HCT116 (cell line): ENCODE data around the gene SLC25A21. TPM values are rescaled to one million over a fixed set of nuclear protein-coding genes. Genes with fewer than 3 reads are reported as not detected.

Source experiments
- ATAC-seq: fragments of 200-7000 bp; cut with Tn5 transposase; 2 replicates; pipeline ENCODE4 v1.9.1; 2020; ENCODE audit warnings: mild to moderate bottlenecking, moderate library complexity
- BruUV-seq: library from RNA; stranded (reverse); fragments of 400-500 nt; replicated peaks from 2 replicates; lab custom pipeline; 2021; lab: Mats Ljungman, UMichigan
- CTCF ChIA-PET: fragments of 300-600 bp; sonication (Branson Sonifier 250); formaldehyde crosslinking; loops from one replicate; lab custom pipeline; 2021; ENCODE audit warnings: antibody characterized with exemption; lab: Charles Lee
- POLR2A ChIA-PET: fragments of 300-600, 350-600 bp; sonication (Branson Sonifier 250); formaldehyde crosslinking; loops from one replicate; lab custom pipeline; 2021; ENCODE audit warnings: antibody characterized with exemption; lab: Charles Lee
- RAD21 ChIA-PET, 2 experiments: fragments of 300-600 bp; sonication (Branson Sonifier 250); formaldehyde crosslinking; loops; one replicate each; lab custom pipeline; 2023; ENCODE audit warnings: low total read pairs in 2 of 2; ENCODE audit not compliant: uncharacterized antibody in 2 of 2, unreplicated experiment in 2 of 2, low non-redundant PET in 1 of 2; lab: Charles Lee
- DNase-seq: peaks from one replicate; pipeline ENCODE4 v3.0.0-alpha.2; 2010; ENCODE audit warnings: low read depth, low spot score
- H2AFZ ChIP-seq: fragments of 200-600 bp; shearing (Covaris generic), sonication (generic); 2 replicates; pipeline ENCODE4 v1.6.1; 2017; ENCODE audit warnings: low read depth, mixed run types, mixed read lengths, antibody characterized with exemption, low read length; ENCODE audit not compliant: poor library complexity, severe bottlenecking
- H3K27ac ChIP-seq: 2 replicates; pipeline ENCODE4 v1.5.1; 2012; ENCODE audit warnings: low read depth, low read length
- H3K27me3 ChIP-seq: fragments of 200-600 bp; sonication (generic); 2 replicates; pipeline ENCODE4 v1.6.1; 2016; ENCODE audit warnings: mixed run types, low read length, mixed read lengths; ENCODE audit not compliant: insufficient read depth
- H3K36me3 ChIP-seq, 2 experiments: fragments of 200-500 bp in 1 of 2; fragments of 200-600 bp in 1 of 2; sonication (Bioruptor generic) in 1 of 2; sonication (generic) in 1 of 2; 2 replicates each; pipeline versions ENCODE4 v1.5.1 to v1.6.1; 2014 to 2016; ENCODE audit warnings: low read length in 2 of 2, inconsistent platforms in 1 of 2, mixed read lengths in 1 of 2, mixed run types in 1 of 2; ENCODE audit not compliant: insufficient read depth in 2 of 2, control insufficient read depth in 1 of 2
- H3K4me1 ChIP-seq, 2 experiments: fragments of 200-600 bp in 1 of 2; sonication (generic) in 1 of 2; 2 replicates each; pipeline versions ENCODE4 v1.5.1 to v1.6.1; 2012 to 2017; ENCODE audit warnings: low read length in 2 of 2, inconsistent platforms in 1 of 2, mild to moderate bottlenecking in 1 of 2, mixed read lengths in 1 of 2, mixed run types in 1 of 2, moderate library complexity in 1 of 2; ENCODE audit not compliant: insufficient read depth in 2 of 2, control insufficient read depth in 1 of 2
- H3K4me2 ChIP-seq: fragments of 200-600 bp; sonication (generic); 2 replicates; pipeline ENCODE4 v1.6.1; 2017; ENCODE audit warnings: mixed run types, low read length, mixed read lengths
- H3K4me3 ChIP-seq, 2 experiments: fragments of 200-600 bp in 1 of 2; sonication (generic) in 1 of 2; replicated peaks in 1 of 2; 2 replicates each; pipeline ENCODE4 v1.5.1; 2011 to 2016; ENCODE audit warnings: low read length in 2 of 2, control low read depth in 1 of 2, low read depth in 1 of 2, mild to moderate bottlenecking in 1 of 2, mixed read lengths in 1 of 2, mixed run types in 1 of 2
- H3K79me2 ChIP-seq: fragments of 200-600 bp; sonication (generic); 2 replicates; pipeline ENCODE4 v1.6.1; 2017; ENCODE audit warnings: mild to moderate bottlenecking, mixed run types, low read length, moderate library complexity, mixed read lengths; ENCODE audit not compliant: insufficient read depth
- H3K9ac ChIP-seq: fragments of 200-600 bp; sonication (generic); 2 replicates; pipeline ENCODE4 v1.6.1; 2016; ENCODE audit warnings: low read length, mixed read lengths
- H3K9me2 ChIP-seq: fragments of 200-600 bp; sonication (generic), shearing (Covaris generic); 2 replicates; pipeline ENCODE4 v1.6.1; 2017; ENCODE audit warnings: mixed run types, mild to moderate bottlenecking, moderate library complexity; ENCODE audit not compliant: insufficient read depth
- H3K9me3 ChIP-seq, 2 experiments: fragments of 200-500 bp in 1 of 2; fragments of 200-600 bp in 1 of 2; sonication (Bioruptor generic) in 1 of 2; sonication (generic) in 1 of 2; 2 replicates each; pipeline ENCODE4 v1.6.1; 2014 to 2017; ENCODE audit warnings: low read length in 2 of 2, mixed read lengths in 2 of 2, inconsistent platforms in 1 of 2, low read depth in 1 of 2, mild to moderate bottlenecking in 1 of 2, mixed run types in 1 of 2, moderate library complexity in 1 of 2; ENCODE audit not compliant: control insufficient read depth in 1 of 2, insufficient read depth in 1 of 2
- H4K20me1 ChIP-seq: fragments of 200-600 bp; sonication (generic), shearing (Covaris generic); 2 replicates; pipeline ENCODE4 v1.6.1; 2017; ENCODE audit warnings: mixed run types, mild to moderate bottlenecking, moderate library complexity; ENCODE audit not compliant: insufficient read depth
- CBX3 ChIP-seq: IDR thresholded peaks from 2 replicates; pipeline ENCODE4 v1.6.1; 2012; ENCODE audit warnings: low read depth
- CEBPB ChIP-seq: IDR thresholded peaks from 2 replicates; pipeline ENCODE4 v1.6.1; 2012; ENCODE audit warnings: low read depth
- EGR1 ChIP-seq: IDR thresholded peaks from 2 replicates; pipeline ENCODE4 v1.6.1; 2012; ENCODE audit warnings: low read depth
- ELF1 ChIP-seq: IDR thresholded peaks from 2 replicates; pipeline ENCODE4 v1.6.1; 2012; ENCODE audit warnings: low read depth, borderline replicate concordance
- EZH2 ChIP-seq: fragments of 200-600 bp; sonication (generic); IDR thresholded peaks from 2 replicates; pipeline ENCODE4 v1.6.1; 2017; ENCODE audit warnings: antibody characterized with exemption, mixed run types
- EZH2phosphoT487 ChIP-seq: fragments of 200-600 bp; IDR thresholded peaks from 2 replicates; pipeline ENCODE4 v1.6.1; 2018; ENCODE audit warnings: antibody characterized with exemption, borderline replicate concordance
- MAX ChIP-seq: IDR thresholded peaks from 2 replicates; pipeline ENCODE4 v1.6.1; 2012
- POLR2A ChIP-seq: IDR thresholded peaks from 2 replicates; pipeline ENCODE4 v1.7.0; 2011; ENCODE audit warnings: borderline replicate concordance; ENCODE audit not compliant: insufficient read depth, insufficient read length; ENCODE audit errors: extremely low read depth
- POLR2AphosphoS5 ChIP-seq: IDR thresholded peaks from 2 replicates; pipeline ENCODE4 v1.6.1; 2011; ENCODE audit warnings: mild to moderate bottlenecking, low read depth, low read length, moderate library complexity
- REST ChIP-seq: IDR thresholded peaks from 2 replicates; pipeline ENCODE4 v1.6.1; 2012; ENCODE audit warnings: low read depth
- TCF7L2 ChIP-seq: IDR thresholded peaks from 2 replicates; pipeline ENCODE4 v1.7.0; 2011; ENCODE audit warnings: borderline replicate concordance, inconsistent platforms; ENCODE audit not compliant: insufficient read depth, insufficient read length; ENCODE audit errors: extremely low read depth
- YY1 ChIP-seq: IDR thresholded peaks from 2 replicates; pipeline ENCODE4 v1.6.1; 2011; ENCODE audit warnings: low read length, low read depth, moderate library complexity, mild to moderate bottlenecking; ENCODE audit not compliant: insufficient replicate concordance; ENCODE audit errors: extremely low read depth
- ZBTB33 ChIP-seq: IDR thresholded peaks from 2 replicates; pipeline ENCODE4 v1.6.1; 2011; ENCODE audit warnings: mild to moderate bottlenecking, low read length, moderate library complexity; ENCODE audit not compliant: insufficient replicate concordance; ENCODE audit errors: extremely low read depth
- ZNF274 ChIP-seq: fragments of 200-500 bp; sonication (Bioruptor generic); IDR thresholded peaks from 2 replicates; pipeline ENCODE4 v1.6.1; 2014; ENCODE audit warnings: mild to moderate bottlenecking, low read depth, low read length, inconsistent platforms
- intact Hi-C: fragments of 100-400 bp; cut with micrococcal nuclease; formaldehyde crosslinking; loops from 2 replicates; pipeline ENCODE4 v1.10.0; 2022
- total RNA-seq: library from RNA; stranded (reverse); gene quantifications from one replicate; pipeline ENCODE4 v1.2.1, GENCODE V29; 2021; ENCODE audit not compliant: unreplicated experiment

SLC25A21 gene
- total RNA-seq, 1 experiment from 2014 or later, result 3.5 TPM

- Histone ChIP-seq H3K79me2 (no peaks in the 10 kb centered on the region), H3K4me1 (no peaks in the 10 kb centered on the region), H3K36me3 (no peaks in the 10 kb centered on the region), H3K27ac (no peak overlapping the region), H2AFZ (no peak overlapping the region), H3K4me2 (no peak overlapping the region), H3K4me3 (no peak overlapping the region), H3K9me3 (no peaks in the 10 kb centered on the region), H3K9me2 (no peaks in the 10 kb centered on the region), H3K9ac (no peak overlapping the region), H4K20me1 (no peaks in the 10 kb centered on the region), H3K27me3 (no peaks in the 10 kb centered on the region)
- DNase-seq, result no peak
- RAD21 ChIA-PET, result no interaction called here
- CTCF ChIA-PET, result no interaction called here
- ATAC-seq, result no peak
- POLR2A ChIA-PET, result no interaction called here
- intact Hi-C loops, result no loop called here
- TF ChIP-seq POLR2A, result no peak
- no peak for TF ChIP-seq POLR2AphosphoS5
- no peak for TF ChIP-seq EZH2phosphoT487
- TF ChIP-seq YY1, result no peak
- no peak for TF ChIP-seq ZBTB33
- TF ChIP-seq EGR1, result no peak
- no peak for TF ChIP-seq CBX3
- no peak for TF ChIP-seq REST
- TF ChIP-seq MAX, result no peak
- TF ChIP-seq ZNF274, result no peak
- no peak for TF ChIP-seq TCF7L2
- no peak for TF ChIP-seq EZH2
- no peak for TF ChIP-seq CEBPB
- TF ChIP-seq ELF1, result no peak
- no TSS peak for BruUV-seq
Measured at GRCh38 chr14:37063467-37064240, 108.8 kb downstream of the SLC25A21 start.
